GM19193 (cell line): ENCODE results near the gene HEATR1.
A peak's percentile ranks its signal among the peaks of the same experiment; 100 is the strongest.

Experiments
- POLR2A ChIP-seq: IDR thresholded peaks from 4 replicates; pipeline ENCODE4 v1.6.1; 2011; ENCODE audit not compliant: insufficient read depth, insufficient read length; ENCODE audit errors: extremely low read depth

The HEATR1 gene

GRCh38 chr1:236532850-236533249, 71.5 kb downstream of the HEATR1 start:
- TF ChIP-seq POLR2A, result no peak

- no peak for TF ChIP-seq POLR2A
Observed at GRCh38 chr1:236530959-236531358, 73.4 kb downstream of the HEATR1 start.

GRCh38 chr1:236530286-236530685, 74.0 kb downstream of the HEATR1 start:
- no peak for TF ChIP-seq POLR2A

GRCh38 chr1:236526079-236526478, 78.2 kb downstream of the HEATR1 start:
- no peak for TF ChIP-seq POLR2A

- no peak for TF ChIP-seq POLR2A
Observed at GRCh38 chr1:236524895-236525184, 79.5 kb downstream of the HEATR1 start.

GRCh38 chr1:236524142-236524894, 80.0 kb downstream of the HEATR1 start:
- TF ChIP-seq POLR2A, result no peak

GRCh38 chr1:236523704-236524141, 80.6 kb downstream of the HEATR1 start, which contains the start of gene LGALS8:
Gene LGALS8, plus strand, starts transcription at chr1:236523982. Its CDS starts 2,089 bp downstream, at chr1:236526071.
- TF ChIP-seq POLR2A, result peak; percentile 20

- no peak for TF ChIP-seq POLR2A
Observed at GRCh38 chr1:236522937-236523703, 81.2 kb downstream of the HEATR1 start.

- TF ChIP-seq POLR2A, result no peak
Observed at GRCh38 chr1:236520445-236521005, 83.8 kb downstream of the HEATR1 start.

- no peak for TF ChIP-seq POLR2A
Observed at GRCh38 chr1:236518322-236518721, 86.0 kb downstream of the HEATR1 start.

GRCh38 chr1:236516929-236517704, 87.2 kb downstream of the HEATR1 start:
- TF ChIP-seq POLR2A, result no peak

- no peak for TF ChIP-seq POLR2A
Observed at GRCh38 chr1:236515443-236515958, 88.8 kb downstream of the HEATR1 start.

- TF ChIP-seq POLR2A, result no peak
Observed at GRCh38 chr1:236514703-236515442, 89.4 kb downstream of the HEATR1 start.
